Measurements from ENCODE around the gene RHPN2.
"Not testable (repeated sequence)": the region's sequence is repeated elsewhere in the genome, so short reads cannot be mapped to it uniquely, and the experiment has no call there.

The RHPN2 gene

GRCh38 chr19:33040994-33041827, 23.5 kb downstream of the RHPN2 start:
- DNase-seq (ENCODE audit: extremely low spot score) = no peak
- TF ChIP-seq ARNT (IDR thresholded peaks at IDR 0.05) (no peak), ELF4 (IDR thresholded peaks at IDR 0.05) (no peak), LEF1 (IDR thresholded peaks at IDR 0.05; ENCODE audit: borderline replicate concordance) (no peak), HDGF (IDR thresholded peaks at IDR 0.05; ENCODE audit: borderline replicate concordance) (no peak), FOXK2 (IDR thresholded peaks at IDR 0.05) (no peak), TARDBP (IDR thresholded peaks at IDR 0.05) (no peak), SP1 (IDR thresholded peaks at IDR 0.05) (no peak), L3MBTL2 (conservative IDR thresholded peaks at IDR 0.05) (no peak), BHLHE40 (IDR thresholded peaks at IDR 0.05; ENCODE audit: borderline replicate concordance) (no peak), NFRKB (IDR thresholded peaks at IDR 0.05) (no peak), CTBP1 (IDR thresholded peaks at IDR 0.05; ENCODE audit: borderline replicate concordance) (no peak), SUZ12 (IDR thresholded peaks at IDR 0.05) (no peak), FOXA1 (IDR thresholded peaks at IDR 0.05) (no peak), ZNF384 (IDR thresholded peaks at IDR 0.05) (no peak), FOXM1 (IDR thresholded peaks at IDR 0.05; ENCODE audit: borderline replicate concordance) (no peak)
- TF ChIP-seq, protein P1, sequence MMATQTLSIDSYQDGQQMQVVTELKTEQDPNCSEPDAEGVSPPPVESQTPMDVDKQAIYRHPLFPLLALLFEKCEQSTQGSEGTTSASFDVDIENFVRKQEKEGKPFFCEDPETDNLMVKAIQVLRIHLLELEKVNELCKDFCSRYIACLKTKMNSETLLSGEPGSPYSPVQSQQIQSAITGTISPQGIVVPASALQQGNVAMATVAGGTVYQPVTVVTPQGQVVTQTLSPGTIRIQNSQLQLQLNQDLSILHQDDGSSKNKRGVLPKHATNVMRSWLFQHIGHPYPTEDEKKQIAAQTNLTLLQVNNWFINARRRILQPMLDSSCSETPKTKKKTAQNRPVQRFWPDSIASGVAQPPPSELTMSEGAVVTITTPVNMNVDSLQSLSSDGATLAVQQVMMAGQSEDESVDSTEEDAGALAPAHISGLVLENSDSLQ (IDR thresholded peaks at IDR 0.05) = no peak
- ChIA-PET CTCF (interaction anchor here (0.6 kb wide), 1 partner anchor 135 kb away, joined by 3 read pairs; no protein-coding TSS in a partner anchor), POLR2A (no interaction called here)

DNA sequence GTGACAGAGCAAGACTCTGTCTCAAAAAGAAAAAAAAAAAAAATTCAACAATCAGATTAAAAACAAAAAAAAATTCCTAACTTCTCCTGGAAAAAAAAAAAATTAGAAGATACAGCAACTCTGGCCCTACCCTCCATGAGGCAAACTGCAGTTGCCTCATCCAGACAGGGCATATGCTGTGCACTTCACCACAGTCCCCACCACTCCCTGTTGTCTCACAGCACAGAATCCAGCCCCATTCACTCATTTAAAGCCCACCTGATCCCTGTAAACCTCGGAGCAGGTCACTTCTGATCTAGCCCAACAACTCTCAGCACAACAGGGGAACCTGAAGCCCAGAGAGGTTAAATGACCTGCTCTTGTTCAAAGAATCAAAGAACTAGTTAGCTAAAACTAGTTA, 24.9 kb downstream of the RHPN2 start:
- no peak for DNase-seq (ENCODE audit: extremely low spot score)
- TF ChIP-seq CTBP1 (IDR thresholded peaks at IDR 0.05; ENCODE audit: borderline replicate concordance) (no peak), FOXK2 (IDR thresholded peaks at IDR 0.05) (no peak), ARNT (IDR thresholded peaks at IDR 0.05) (no peak), FOXM1 (IDR thresholded peaks at IDR 0.05; ENCODE audit: borderline replicate concordance) (no peak)
- POLR2A ChIA-PET = no interaction called here
- CTCF ChIA-PET = no interaction called here

DNA sequence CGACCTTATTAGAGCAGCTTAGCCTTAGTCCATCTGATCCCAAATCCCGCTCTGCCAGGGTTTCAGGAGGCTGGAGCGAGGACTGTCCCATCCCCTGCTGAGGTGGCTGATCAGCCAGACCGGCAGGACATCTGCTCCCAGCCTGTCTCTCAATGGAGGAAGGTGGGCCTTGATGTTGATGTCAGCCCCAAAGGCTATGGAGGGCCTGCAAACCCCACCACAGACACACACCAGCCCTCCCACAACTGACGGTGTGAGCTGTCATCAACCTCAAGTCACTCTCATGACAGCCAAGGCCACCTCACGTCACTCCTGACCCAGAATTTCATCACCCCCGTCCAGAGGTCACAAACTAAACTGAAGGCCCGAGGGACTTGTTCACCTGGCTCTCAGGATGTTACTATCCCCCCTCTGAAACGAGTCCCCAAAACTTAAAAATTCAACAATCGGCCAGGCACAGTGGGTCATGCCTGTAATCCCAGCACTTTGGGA, 25.5 kb downstream of the RHPN2 start:
- DNase-seq (ENCODE audit: extremely low spot score) = no peak
- ChIA-PET POLR2A (no interaction called here), CTCF (no interaction called here)
- no peak for TF ChIP-seq SP1 (IDR thresholded peaks at IDR 0.05)
- TF ChIP-seq TARDBP (IDR thresholded peaks at IDR 0.05) = no peak
- no peak for TF ChIP-seq SUZ12 (IDR thresholded peaks at IDR 0.05)
- TF ChIP-seq ARNT (IDR thresholded peaks at IDR 0.05) = no peak
- no peak for TF ChIP-seq BHLHE40 (IDR thresholded peaks at IDR 0.05; ENCODE audit: borderline replicate concordance)
- no peak for TF ChIP-seq CTBP1 (IDR thresholded peaks at IDR 0.05; ENCODE audit: borderline replicate concordance)
- TF ChIP-seq FOXA1 (IDR thresholded peaks at IDR 0.05) = no peak
- TF ChIP-seq L3MBTL2 (conservative IDR thresholded peaks at IDR 0.05) = no peak
- no peak for TF ChIP-seq NFRKB (IDR thresholded peaks at IDR 0.05)
- no peak for TF ChIP-seq FOXM1 (IDR thresholded peaks at IDR 0.05; ENCODE audit: borderline replicate concordance)
- no peak for TF ChIP-seq ZNF384 (IDR thresholded peaks at IDR 0.05)
- no peak for TF ChIP-seq ELF4 (IDR thresholded peaks at IDR 0.05)
- TF ChIP-seq, protein P1 (IDR thresholded peaks at IDR 0.05) = no peak
- TF ChIP-seq FOXK2 (IDR thresholded peaks at IDR 0.05) = no peak
- no peak for TF ChIP-seq HDGF (IDR thresholded peaks at IDR 0.05; ENCODE audit: borderline replicate concordance)
- no peak for TF ChIP-seq LEF1 (IDR thresholded peaks at IDR 0.05; ENCODE audit: borderline replicate concordance)

DNA sequence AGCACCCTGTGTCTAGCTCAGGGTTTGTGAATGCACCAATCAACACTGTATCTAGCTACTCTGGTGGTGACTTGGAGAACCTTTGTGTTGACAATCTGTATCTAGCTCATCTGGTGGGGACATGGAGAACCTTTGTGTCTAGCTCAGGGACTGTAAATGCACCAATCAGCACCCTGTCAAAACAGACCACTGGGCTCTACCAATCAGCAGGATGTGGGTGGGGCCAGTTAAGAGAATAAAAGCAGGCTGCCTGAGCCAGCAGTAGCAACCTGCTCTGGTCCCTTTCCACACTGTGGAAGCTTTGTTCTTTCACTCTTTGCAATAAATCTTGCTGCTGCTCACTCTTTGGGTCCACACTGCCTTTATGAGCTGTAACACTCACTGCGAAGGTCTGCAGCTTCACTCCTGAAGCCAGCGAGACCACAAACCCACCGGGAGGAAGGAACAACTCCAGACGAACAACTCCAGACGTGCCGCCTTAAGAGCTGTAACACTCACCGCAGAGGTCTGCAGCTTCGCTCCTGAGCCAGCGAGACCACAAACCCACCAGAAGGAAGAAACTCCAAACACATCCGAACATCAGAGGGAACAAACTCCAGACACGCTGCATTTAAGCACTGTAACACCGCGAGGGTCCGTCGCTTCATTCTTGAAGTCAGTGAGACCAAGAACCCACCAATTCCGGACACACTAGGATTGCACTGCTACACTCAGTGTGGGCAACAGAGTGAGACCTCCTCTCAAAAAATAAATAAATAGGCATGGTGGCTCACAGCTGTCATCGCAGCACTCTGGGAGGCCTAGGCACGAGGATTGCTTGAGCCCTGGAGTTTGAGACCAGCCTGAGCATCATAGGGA, 27.3 kb downstream of the RHPN2 start:
- DNase-seq (ENCODE audit: extremely low spot score); POLR2A ChIA-PET; CTCF ChIA-PET: not testable (repeated sequence)

DNA sequence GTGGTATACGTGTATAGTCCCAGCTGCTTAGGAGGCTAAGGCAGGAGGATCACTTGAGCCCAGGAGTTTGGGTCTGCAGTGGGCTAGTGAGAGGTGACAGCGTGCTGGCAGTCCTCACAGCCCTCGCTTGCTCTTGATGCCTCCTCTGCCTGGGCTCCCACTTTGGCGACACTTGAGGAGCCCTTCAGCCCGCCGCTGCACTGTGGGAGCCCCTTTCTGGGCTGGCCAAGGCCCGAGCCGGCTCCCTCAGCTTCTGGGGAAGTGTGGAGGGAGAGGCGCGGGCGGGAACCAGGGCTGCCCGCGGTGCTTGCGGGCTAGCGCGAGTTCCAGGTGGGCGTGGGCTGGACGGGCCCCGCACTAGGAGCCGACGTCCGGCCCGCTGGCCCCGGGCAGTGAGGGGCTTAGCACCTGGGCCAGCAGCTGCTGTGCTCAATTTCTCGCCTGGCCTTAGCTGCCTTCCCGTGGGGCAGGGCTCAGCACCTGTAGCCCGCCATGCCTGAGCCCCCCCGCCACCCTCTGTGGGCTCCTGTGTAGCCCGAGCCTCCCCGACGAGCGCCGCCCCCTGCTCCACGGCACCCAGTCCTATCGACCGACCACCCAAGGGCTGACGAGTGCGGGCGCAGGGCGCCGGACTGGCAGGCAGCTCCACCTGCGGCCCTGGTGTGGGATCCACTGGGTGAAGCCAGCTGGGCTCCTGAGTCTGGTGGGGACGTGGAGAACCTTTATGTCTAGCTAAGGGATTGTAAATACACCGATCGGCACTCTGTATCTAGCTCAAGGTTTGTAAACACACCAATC, 28.1 kb downstream of the RHPN2 start:
- CTCF ChIA-PET; POLR2A ChIA-PET; DNase-seq (ENCODE audit: extremely low spot score): not testable (repeated sequence)

DNA sequence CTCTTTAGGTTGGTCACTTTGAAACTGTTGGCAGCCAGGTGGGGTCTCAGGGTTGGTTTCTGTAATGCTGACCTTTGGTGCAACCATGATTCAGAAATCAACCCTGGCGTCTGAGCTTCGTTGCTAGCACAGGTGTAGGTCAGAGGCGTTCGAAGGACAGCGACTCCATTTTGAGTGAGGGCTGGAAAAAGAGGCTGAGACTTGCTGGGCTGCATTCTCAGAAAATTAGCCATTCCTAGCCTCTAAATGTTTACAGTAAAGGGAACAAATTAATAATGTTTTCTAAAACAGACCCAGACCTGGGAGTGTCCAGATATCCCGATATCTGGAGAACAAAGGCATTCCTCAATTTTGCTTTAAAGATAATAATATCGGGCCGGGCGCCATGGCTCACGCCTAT, 29.2 kb downstream of the RHPN2 start:
- no peak for TF ChIP-seq CTBP1 (IDR thresholded peaks at IDR 0.05; ENCODE audit: borderline replicate concordance)
- TF ChIP-seq L3MBTL2 (conservative IDR thresholded peaks at IDR 0.05) = no peak
- no peak for TF ChIP-seq FOXA1 (IDR thresholded peaks at IDR 0.05)
- TF ChIP-seq HDGF (IDR thresholded peaks at IDR 0.05; ENCODE audit: borderline replicate concordance) = no peak
- TF ChIP-seq TARDBP (IDR thresholded peaks at IDR 0.05) = no peak
- TF ChIP-seq ZNF384 (IDR thresholded peaks at IDR 0.05) = no peak
- TF ChIP-seq SUZ12 (IDR thresholded peaks at IDR 0.05) = no peak
- no peak for TF ChIP-seq ARNT (IDR thresholded peaks at IDR 0.05)
- POLR2A ChIA-PET = no interaction called here
- CTCF ChIA-PET = no interaction called here
- no peak for DNase-seq (ENCODE audit: extremely low spot score)
